ENCODE results near the gene PTPRD.

- TF ChIP-seq CTCF (IDR thresholded peaks at IDR 0.05) (no peak), EZH2 (IDR thresholded peaks at IDR 0.05; ENCODE audit: borderline replicate concordance, insufficient read depth, low read depth, low read length, poor library complexity, severe bottlenecking) (no peak)
These were observed 2002.5 kb downstream of the PTPRD start for GRCh38 chr9:8610256-8610655.

Measured in B cell (primary cell).